AG09319 (cell line): ENCODE data around the gene CFTR.
"Not testable (repeated sequence)": the region's sequence is repeated elsewhere in the genome, so short reads cannot be mapped to it uniquely, and the experiment has no call there.

Source experiments
- DNase-seq: peaks from one replicate; pipeline ENCODE4 v3.0.0-alpha.2; 2010; ENCODE audit warnings: low read depth; ENCODE audit errors: extremely low read depth
- TF ChIP-seq, protein P1 (sequence below): IDR thresholded peaks from 2 replicates; pipeline ENCODE4 v1.5.1; 2011; ENCODE audit warnings: low read depth, mild to moderate bottlenecking, inconsistent platforms, low read length, moderate library complexity

Gene CFTR

DNA sequence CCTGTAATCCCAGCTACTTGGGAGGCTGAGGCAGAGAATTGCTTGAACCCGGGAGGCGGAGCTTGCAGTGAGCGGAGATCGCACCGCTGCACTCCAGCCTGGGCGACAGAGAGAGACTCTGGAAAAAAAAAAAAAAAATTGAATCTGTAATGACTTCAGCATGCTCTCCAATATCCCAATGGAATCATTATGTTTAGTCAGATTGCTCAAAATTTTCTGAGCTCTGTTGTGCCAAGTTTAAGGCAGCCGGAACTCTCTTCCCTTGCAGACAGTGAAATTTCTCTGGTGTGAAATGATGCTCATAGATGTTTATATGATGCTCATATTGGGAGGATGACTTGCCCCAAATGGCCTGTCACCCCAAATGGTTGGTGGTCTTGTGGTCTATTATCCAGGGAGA, 212.5 kb downstream of the CFTR start:
- TF ChIP-seq, protein P1, sequence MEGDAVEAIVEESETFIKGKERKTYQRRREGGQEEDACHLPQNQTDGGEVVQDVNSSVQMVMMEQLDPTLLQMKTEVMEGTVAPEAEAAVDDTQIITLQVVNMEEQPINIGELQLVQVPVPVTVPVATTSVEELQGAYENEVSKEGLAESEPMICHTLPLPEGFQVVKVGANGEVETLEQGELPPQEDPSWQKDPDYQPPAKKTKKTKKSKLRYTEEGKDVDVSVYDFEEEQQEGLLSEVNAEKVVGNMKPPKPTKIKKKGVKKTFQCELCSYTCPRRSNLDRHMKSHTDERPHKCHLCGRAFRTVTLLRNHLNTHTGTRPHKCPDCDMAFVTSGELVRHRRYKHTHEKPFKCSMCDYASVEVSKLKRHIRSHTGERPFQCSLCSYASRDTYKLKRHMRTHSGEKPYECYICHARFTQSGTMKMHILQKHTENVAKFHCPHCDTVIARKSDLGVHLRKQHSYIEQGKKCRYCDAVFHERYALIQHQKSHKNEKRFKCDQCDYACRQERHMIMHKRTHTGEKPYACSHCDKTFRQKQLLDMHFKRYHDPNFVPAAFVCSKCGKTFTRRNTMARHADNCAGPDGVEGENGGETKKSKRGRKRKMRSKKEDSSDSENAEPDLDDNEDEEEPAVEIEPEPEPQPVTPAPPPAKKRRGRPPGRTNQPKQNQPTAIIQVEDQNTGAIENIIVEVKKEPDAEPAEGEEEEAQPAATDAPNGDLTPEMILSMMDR: no peak
- DNase-seq: no peak

DNA sequence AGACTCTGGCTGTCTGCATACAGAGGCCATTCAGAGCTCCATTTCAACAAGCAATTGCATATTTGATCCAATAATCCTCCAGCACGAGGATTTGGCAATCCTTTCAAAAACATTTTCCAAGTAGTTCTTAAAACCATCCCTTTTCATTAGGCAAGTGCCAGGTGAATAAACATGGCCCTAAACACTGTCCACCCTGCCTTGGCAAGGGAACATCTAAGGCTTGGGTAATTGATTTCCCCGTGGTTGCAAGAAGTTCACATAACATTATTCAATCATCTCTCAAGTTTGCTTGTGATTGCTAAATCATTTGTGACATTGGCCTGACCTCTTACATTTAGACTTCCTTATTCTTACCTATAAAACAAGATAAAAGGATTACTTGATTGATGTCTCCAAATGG, 218.2 kb downstream of the CFTR start:
- DNase-seq: no peak
- TF ChIP-seq, protein P1: no peak

DNA sequence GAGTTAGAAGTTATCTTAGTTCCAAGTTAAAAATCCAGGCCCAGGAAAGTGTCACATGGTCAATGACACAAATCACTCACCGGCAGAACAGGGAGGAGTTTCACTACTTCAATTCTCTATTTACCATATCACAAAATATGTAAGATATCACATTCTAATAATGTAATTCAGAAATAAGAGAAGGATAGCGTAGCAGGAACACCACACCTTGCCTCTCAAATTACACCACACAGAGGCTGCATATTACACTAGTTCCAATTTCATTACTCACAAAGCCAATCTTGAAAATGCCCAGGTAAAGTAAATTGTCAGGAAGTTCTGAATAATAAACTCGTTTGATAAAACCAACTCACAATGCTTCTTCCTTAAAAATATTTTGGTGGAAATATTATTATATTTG, 224.2 kb downstream of the CFTR start:
- TF ChIP-seq, protein P1: no peak
- no peak for DNase-seq

DNA sequence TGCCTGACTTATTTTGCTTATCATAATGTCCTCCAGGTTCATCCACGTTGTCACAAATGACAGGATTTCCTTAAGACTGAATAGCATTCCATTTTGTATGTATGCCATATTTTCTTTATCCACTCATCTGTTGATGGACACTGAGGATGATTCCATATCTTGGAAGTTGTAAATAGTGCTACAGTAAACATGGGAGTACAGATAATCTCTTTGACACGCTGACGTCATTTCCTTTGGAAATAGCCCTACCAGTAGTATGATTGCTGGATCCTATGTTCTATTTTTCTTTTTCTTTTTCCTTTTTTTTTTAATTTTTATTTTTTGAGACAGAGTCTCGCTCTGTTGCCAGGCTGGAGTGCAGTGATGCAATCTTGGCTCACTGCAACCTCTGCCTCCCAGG, 225.8 kb downstream of the CFTR start:
- TF ChIP-seq, protein P1: no peak
- DNase-seq: no peak

DNA sequence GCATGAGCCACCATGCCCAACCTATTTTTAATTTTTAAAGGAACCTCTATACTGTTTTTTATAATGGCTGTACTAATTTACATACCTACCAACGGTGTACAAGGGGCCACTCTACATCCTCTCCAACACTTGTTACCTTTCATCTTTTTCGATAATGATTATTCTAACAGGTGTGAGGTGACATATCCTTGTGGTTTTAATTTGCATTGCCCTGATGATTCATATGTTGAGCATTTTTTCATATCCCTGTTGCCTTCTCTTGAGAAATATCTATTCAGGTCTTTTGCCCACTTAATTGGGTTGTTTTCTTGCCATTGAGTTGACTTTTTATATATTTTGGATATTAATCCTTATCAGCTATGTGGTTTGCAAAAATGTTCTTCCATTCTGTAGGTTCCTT, 226.4 kb downstream of the CFTR start:
- TF ChIP-seq, protein P1: no peak
- DNase-seq: no peak

DNA sequence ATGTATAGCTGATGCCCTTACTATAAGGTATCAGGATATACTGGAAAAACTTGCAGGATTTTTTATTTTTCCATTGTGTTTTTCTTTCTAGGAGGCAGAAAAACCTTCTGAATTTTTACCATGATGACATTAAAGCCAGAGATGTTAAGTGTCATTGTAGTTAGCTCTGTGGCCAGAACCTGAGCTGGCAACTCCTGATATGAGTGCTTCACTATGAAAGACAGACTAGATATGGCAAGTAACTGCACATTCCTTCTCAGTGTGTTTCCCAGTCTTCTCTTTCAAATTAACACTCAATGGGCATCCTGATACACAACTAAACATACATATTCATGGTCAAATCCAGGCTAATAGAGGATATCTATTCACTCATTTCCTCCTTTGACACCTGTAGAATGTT, 227.3 kb downstream of the CFTR start:
- TF ChIP-seq, protein P1: no peak

DNA sequence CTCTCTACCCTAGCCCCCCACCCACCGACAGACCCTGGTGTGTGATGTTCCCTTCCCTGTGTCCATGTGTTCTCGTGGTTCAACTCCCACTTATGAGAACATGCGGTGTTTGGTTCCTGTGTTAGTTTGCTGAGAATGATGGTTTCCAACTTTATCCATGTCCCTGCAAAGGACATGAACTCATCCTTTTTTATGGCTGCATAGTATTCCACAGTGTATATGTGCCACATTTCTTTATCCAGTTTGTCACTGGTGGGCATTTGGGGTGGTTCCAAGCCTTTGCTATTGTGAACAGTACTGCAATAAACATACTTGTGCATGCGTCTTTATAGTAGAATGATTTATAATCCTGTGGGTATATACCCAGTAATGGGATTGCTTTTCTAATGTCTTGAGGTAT, 228.3 kb downstream of the CFTR start:
- not testable (repeated sequence) for DNase-seq

More for the DNA sequence above, 227.3 kb downstream of the CFTR start:
- DNase-seq: no peak

DNA sequence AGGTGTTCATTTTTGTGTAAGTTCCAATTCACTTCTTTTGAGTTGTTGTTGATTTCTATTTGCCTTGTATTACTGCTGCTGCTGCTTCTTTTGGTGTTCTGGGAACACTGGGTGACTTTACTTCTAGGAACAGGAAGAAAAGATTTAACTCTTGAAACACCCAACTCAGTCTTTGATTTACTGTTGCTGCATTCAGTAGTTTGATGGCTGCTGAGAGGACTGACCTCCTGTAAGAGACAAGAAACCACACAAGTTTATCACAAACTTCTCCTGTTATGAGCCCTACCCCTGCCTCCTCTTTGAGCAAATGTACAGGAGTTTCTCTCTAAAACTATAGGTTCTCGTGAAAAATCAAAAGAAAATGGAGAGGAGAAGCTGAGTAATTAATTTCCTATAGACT, 231.7 kb downstream of the CFTR start:
- TF ChIP-seq, protein P1: no peak
- DNase-seq: no peak
